ENCODE data around the gene SLFN11. TPM values are rescaled to one million over a fixed set of nuclear protein-coding genes. Genes with fewer than 3 reads are reported as not detected.
A peak's percentile ranks its signal among the peaks of the same experiment; 100 is the strongest.

The SLFN11 gene
- total RNA-seq, 1 experiment from 2014 or later, result 0.26 TPM

GRCh38 chr17:35371934-35372333, 1.5 kb downstream of the SLFN11 start:
- DNase-seq (ENCODE audit: low spot score) (no peak), ATAC-seq (no peak)
- H3K4me3 Mint-ChIP-seq, result peak overlapping the region; percentile 24; the same call in 1 of the 2 replicates
- ChIA-PET POLR2A (no interaction called here), CTCF (interaction anchor here (1.0 kb wide), 1 partner anchor 59 kb away, joined by 3 read pairs; no protein-coding TSS in a partner anchor)
- peaks cover 13% of the 10 kb centered on the region for H3K9me3 Mint-ChIP-seq
- H3K4me1 Mint-ChIP-seq, result peaks cover 23% of the 10 kb centered on the region
- H3K27me3 Mint-ChIP-seq (ENCODE audit: low read depth), result peaks cover 95% of the 10 kb centered on the region
- H3K36me3 Mint-ChIP-seq, result no peaks in the 10 kb centered on the region
- TF ChIP-seq CTCF (IDR thresholded peaks at IDR 0.05), result no peak
- no peak overlapping the region for H3K27ac Mint-ChIP-seq

- no peak overlapping the region for H3K27ac Mint-ChIP-seq
These were observed 5.2 kb downstream of the SLFN11 start for GRCh38 chr17:35368081-35368830.

GRCh38 chr17:35361027-35361426, 12.4 kb downstream of the SLFN11 start:
- ATAC-seq (no peak), DNase-seq (ENCODE audit: low spot score) (no peak)
- POLR2A ChIA-PET, result no interaction called here
- H3K4me1 Mint-ChIP-seq, result no peaks in the 10 kb centered on the region
- no peaks in the 10 kb centered on the region for H3K9me3 Mint-ChIP-seq
- CTCF ChIA-PET, result interaction anchor here (0.5 to 1.1 kb wide), 2 partner anchors 15 to 48 kb away, joined by 3 to 4 read pairs; no protein-coding TSS in a partner anchor
- H3K4me3 Mint-ChIP-seq, result no peak overlapping the region
- H3K36me3 Mint-ChIP-seq, result no peaks in the 10 kb centered on the region
- TF ChIP-seq ZNF396 (CRISPR knock-in tag; IDR thresholded peaks at IDR 0.05; ENCODE audit: borderline replicate concordance) (no peak), CREB1 (CRISPR knock-in tag; IDR thresholded peaks at IDR 0.05) (no peak), AFF4 (CRISPR knock-in tag; IDR thresholded peaks at IDR 0.05; ENCODE audit: borderline replicate concordance) (no peak), MAX (CRISPR knock-in tag; IDR thresholded peaks at IDR 0.05) (no peak), ZBTB21 (CRISPR knock-in tag; IDR thresholded peaks at IDR 0.05; ENCODE audit: borderline replicate concordance) (no peak), GTF2I (CRISPR knock-in tag; conservative IDR thresholded peaks at IDR 0.05) (no peak), ZNF263 (CRISPR knock-in tag; IDR thresholded peaks at IDR 0.05; ENCODE audit: low read depth) (no peak), TEAD4 (CRISPR knock-in tag; IDR thresholded peaks at IDR 0.05) (no peak), ELF4 (CRISPR knock-in tag; IDR thresholded peaks at IDR 0.05; ENCODE audit: low read depth) (no peak), FOXP4 (CRISPR knock-in tag; IDR thresholded peaks at IDR 0.05) (no peak), SP1 (CRISPR knock-in tag; conservative IDR thresholded peaks at IDR 0.05) (no peak), CREM (CRISPR knock-in tag; IDR thresholded peaks at IDR 0.05) (no peak)
- H3K27me3 Mint-ChIP-seq (ENCODE audit: low read depth), result peaks cover 57% of the 10 kb centered on the region
- no peak overlapping the region for H3K27ac Mint-ChIP-seq

More at GRCh38 chr17:35368081-35368830, 5.2 kb downstream of the SLFN11 start:
- no peak for DNase-seq (ENCODE audit: low spot score)
- no peak for TF ChIP-seq ZBTB43 (CRISPR knock-in tag; IDR thresholded peaks at IDR 0.05)
- TF ChIP-seq MYBL2 (CRISPR knock-in tag; IDR thresholded peaks at IDR 0.05), result no peak
- no peak for TF ChIP-seq ERG (CRISPR knock-in tag; IDR thresholded peaks at IDR 0.05)
- no peak for TF ChIP-seq NFATC4 (CRISPR knock-in tag; IDR thresholded peaks at IDR 0.05)
- Mint-ChIP-seq H3K4me3 (no peak overlapping the region), H3K9me3 (peaks cover 13% of the 10 kb centered on the region), H3K36me3 (no peaks in the 10 kb centered on the region), H3K4me1 (peaks cover 14% of the 10 kb centered on the region), H3K27me3 (ENCODE audit: low read depth) (peaks cover 84% of the 10 kb centered on the region)
- peak; percentile 96 for ATAC-seq
- ChIA-PET POLR2A (no interaction called here), CTCF (no interaction called here)
